ENCODE data around the gene JAM3.

- TF ChIP-seq CTCF (IDR thresholded peaks at IDR 0.05) (no peak), POLR2A (IDR thresholded peaks at IDR 0.05) (peak in 1 of 2 donors; percentile 68)
These were observed at the start of gene JAM3 for GRCh38 chr11:134068829-134069425.
